G401 (cell line): Measurements from ENCODE around the gene MOV10. TPM values are rescaled to one million over a fixed set of nuclear protein-coding genes. Genes with fewer than 3 reads are reported as not detected.
A peak's percentile ranks its signal among the peaks of the same experiment; 100 is the strongest.

Experiments used
- DNase-seq: peaks from one replicate; pipeline ENCODE4 v3.0.0-alpha.2; 2015; ENCODE audit warnings: low spot score
- in situ Hi-C: cut with HindIII; loops from 2 replicates; pipeline ENCODE4 v1.10.0; 2016; ENCODE audit warnings: low sequenced_read_pairs, mixed read lengths
- total RNA-seq: library from RNA; depleted of rRNA; stranded (reverse); fragments of >200 nt; shearing (Covaris generic); gene quantifications from 2 replicates; pipeline ENCODE4 v1.2.3, GENCODE V29; 2014

The MOV10 gene
- total RNA-seq, 1 experiment from 2014 or later = 61.1 TPM

DNA sequence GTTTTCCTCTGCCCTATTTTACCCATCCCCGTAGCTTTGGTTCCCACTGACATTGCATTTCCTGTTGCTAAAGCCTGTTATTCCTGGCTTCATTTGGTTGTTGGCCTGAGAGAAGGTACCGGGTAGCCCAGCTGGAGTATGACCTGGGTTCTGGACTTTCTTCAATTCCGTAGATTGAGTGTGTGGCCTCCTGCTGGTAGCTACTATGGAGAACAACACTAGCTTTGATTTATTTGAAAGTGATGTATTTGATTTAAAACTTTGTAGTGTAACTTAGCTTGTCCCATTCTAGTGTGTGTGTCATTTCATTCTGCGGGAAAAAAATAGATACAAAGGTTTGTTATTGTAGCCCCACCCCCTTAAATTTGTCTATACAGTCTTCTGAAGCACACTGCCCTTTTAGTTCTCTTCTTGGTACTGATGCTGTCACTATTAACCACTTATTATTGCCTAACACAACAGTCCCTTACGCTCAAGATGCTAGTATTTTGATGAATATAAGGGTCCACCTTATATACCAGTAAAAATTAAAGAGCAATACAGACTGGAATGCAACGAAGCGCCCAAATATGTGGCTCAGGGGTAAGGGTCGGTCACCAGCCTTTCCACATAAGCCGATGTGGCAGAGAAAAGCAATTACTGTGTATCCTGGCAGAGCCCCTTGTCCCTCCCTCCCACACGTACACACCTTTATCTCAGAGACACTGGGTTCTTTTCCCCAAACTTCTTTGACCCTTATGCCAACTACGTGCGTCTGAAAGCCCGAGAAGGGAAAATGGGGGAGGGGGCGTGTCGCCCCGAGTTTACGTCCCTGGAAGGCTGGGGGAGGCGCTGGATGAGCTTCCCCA lies 643 bp upstream of the MOV10 start:
- in situ Hi-C loops = no loop called here
- DNase-seq = peak; percentile 15

DNA sequence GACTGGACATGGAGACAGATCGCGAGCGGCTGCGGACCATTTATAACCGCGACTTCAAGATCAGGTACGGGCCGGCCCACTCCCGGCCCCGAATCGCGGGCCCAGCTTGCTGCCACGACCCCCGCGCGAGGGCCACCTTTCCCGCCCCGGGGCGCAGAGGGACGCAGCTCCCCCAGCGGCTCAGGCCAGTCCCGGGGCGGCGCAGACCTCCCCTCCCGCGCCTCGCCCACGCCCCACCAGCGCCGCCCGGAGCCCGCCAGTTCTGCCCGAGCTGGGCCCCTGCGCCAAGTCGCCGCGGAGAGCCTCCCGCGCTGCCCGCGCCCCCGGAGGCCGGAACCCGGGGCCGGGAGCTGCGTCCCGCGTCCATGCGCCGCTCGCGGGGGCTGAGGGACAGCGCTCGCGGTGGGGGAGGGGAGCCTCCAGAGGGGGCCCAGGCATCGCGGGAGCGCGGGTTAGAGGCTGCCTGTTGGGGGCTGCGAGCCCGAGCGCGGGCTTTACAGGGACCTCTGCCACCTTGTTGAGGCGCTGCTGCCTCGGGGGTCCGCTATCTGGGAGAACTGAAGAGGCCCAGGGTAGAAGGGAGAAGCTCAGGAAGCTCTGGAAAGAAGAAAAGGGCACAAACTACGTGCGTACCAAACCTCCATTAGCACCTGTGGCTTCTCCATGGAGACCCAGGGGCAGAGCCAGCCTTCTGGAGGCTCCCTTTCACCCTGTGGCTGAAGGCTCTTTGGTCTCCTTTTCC lies 698 bp downstream of the MOV10 start:
- in situ Hi-C loops = no loop called here
- DNase-seq = no peak

DNA sequence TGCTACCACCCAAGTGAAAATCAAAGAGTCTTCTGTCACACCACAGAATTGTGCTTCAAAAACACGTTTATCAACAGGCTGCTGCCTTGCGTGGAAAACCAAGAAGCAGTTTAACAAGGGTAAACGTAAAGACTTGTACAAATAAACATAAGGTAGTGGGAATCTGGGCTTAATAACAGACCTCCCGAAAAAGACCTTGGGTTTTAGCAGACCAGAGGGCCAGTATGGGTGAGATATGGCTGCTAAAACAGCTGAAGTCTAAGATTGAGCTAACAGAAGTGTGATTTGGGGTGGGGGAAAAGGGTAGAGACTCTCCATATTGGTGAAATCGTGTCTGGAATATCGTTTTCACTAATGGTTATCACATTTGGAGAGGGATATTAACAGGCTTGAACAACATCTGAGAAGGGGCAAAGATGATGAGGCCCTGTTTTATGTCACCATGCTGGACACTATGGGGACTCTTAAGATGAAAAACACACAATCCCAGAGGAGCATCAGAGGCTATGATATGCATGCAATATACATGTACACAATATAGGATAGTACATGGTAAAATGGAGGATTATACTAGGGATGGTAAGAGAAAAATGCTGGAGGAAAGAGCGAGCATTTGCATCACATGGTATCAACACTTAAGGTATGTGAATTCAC lies 1.4 kb downstream of the MOV10 start:
- no peak for DNase-seq
- in situ Hi-C loops = no loop called here

DNA sequence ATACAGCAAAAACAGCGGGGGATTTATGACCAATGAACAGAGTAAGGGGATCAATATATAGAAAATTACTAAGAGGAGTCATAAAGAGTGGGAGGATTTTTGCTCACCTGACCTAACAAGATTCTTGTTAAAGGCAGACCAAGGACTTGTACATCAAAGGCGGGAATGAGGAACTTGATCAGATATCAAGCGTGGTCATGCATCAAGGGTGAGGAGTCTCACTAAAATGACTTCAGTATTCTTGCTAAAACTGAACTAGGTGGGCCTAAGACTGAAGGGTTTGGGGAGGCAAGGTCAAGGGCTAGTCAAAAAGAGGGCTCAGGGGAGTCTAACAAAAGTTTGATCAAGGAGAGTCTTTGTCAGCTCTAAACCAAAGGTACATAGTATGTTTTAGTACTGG lies 2.1 kb downstream of the MOV10 start:
- in situ Hi-C loops = no loop called here
- DNase-seq = no peak

DNA sequence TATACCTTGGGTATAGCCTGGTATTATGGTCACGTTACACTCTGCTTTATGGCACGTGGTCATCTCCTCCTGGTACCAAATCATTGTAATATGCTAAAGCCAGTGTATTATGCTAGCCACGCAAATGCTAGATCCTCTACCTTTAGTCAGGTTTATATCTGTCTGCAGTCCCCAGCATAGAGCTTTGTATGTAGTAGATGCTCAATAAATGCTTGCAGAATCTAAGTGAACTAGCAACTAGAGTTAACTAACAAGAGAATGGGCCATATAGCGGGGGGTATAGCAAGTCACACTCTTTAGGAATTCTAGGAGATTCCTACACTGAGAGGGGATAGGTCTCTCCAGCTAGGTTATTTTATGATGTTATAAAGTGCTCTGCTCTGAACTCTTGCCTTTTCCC lies 3.0 kb downstream of the MOV10 start:
- DNase-seq = no peak
- in situ Hi-C loops = no loop called here

DNA sequence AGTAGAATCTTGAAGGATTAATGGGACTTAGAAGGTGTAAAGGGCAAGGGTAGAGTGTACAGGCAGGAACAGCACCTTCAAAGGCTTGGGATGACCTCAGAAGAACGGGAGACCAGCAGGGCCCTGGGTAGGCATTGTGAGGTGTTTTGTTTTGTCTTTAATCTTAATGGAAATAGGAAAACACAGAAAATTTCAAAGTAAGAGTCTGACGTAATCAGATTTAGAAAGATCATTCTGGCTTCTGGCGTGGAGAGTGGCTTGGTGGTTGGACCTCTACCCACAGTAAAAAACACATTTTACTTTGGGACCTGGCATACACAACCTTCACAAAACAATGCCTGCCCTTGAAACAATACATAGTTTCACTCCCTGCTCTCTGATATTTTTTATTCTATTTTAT lies 4.1 kb downstream of the MOV10 start:
- no peak for DNase-seq
- in situ Hi-C loops = no loop called here

DNA sequence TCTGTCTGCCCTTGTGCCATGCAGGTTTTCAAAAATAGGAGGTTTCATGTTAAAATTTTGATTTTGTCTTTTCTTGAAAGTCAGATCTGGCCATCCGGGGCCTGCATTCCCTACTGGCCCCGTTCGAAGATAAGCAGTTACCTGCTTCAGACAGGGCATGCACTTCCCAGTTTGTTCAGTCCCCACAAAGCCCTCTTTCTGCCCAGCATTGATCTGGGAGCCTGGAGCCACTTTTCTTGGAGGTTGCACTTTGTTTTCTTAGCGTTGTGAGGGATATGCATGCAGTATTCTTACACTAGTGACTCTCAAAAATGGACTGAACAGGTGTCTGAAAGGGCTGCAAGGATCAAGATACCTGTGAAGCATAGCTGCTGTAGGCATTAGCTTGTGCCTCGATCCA lies 11.5 kb downstream of the MOV10 start:
- in situ Hi-C loops = no loop called here
- no peak for DNase-seq

DNA sequence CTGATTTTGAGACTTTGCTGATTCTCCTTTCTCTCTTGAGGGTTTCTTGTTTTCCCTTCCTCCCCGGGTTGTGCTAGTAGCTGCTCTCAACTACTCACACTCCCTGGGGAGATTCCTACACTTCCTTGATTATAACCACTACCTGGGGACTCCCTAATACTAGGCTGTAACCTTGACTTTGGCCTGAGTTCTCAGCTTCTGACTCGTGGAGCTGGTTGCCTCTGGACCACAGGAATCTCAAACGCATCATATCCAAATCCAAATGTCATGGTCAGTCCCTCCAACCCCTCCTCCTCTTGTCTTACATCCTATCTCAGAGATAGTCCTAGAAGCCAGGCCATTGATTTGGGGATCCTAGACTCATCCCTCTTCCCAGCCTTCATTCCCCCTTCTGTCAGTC lies 12.0 kb downstream of the MOV10 start:
- no peak for DNase-seq
- in situ Hi-C loops = no loop called here

DNA sequence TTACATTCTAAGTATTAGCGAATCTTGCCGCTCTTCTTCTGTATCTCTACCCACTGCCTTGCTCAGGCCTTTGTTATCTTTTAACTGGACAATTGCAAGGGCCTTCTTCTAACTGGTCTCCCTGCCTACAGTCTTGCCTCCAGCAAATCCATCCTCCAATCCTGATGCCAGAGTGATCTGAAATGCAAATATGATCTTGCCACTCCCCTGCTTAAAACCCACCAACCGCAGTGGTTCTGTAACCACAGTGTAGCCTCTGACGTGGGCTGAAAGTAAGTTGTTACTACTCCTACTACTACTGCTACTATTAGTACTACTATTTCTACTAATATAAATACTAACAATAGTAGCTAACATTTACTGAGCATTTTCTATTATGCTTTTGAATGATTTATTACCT lies 12.4 kb downstream of the MOV10 start:
- in situ Hi-C loops = no loop called here
- no peak for DNase-seq

DNA sequence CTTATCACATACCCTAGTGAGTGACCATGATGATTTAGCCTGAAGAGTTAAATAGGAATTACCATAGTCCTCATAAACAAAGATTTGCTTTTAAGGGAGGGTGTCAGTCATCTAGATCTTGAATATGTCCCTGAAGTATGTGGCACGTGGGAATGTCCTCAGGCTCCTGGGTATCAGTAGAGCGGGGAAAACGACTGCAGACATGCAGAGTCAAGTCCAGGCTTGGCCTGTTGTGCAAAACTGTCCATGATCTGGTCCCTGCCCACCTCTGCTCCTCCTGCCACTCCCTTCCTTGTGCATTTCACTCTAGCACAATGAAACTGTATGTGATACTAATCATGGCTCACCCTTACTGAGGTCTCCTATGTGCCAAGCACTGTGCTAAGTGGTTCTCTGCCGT lies 12.9 kb downstream of the MOV10 start:
- in situ Hi-C loops = no loop called here
- DNase-seq = no peak

DNA sequence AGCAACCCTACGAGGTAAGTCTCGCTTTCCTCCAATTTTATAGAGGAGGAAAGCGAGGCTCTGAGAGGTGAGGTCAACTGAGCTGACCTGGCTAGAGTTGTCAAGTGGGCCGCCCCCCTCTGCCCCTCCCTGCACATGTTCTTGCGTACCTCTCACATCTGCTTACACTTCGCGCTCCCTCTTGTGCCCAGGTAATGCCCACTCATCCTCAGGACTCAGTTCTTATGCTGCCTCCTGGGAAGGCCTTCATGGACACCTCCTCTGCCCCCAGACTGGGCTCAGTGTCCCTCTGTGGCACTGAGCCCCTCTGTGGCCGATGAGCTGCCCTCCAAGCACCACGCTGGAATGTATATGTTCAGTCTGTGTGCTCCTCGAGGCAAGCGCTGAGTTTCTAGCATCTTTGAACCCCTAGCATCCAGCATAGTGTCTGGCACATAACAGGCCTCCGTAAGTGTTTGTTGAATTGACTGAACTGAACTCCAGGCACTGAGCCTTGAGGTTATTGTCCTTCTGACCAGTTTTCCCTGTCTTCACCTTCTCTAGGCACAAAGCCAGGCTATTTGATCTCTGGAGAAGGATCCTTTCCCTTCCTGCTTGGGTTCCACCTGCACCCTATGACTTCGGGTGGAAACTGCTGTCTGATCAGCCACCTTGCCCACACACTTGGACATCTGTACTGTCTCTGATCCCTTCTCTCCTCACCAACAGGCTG lies 13.5 kb downstream of the MOV10 start:
- no peak for DNase-seq
- in situ Hi-C loops = no loop called here

DNA sequence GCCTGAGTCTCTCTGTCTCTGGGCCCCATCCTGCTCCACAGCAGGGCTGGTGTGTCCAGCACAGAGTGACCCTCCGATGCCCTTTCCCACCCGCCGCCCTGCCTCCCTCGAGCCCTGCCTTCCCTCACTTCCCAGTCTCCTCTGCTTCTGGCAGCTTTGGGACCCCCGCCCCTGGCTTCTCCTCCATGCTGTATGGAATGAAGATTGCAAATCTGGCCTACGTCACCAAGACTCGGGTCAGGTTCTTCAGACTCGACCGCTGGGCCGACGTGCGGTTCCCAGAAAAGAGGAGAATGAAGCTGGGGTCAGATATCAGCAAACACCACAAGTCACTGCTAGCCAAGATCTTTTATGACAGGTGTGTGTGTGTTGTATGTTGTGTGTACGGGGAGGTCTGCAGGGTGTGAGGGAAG lies 14.3 kb downstream of the MOV10 start:
- no peak for DNase-seq
- in situ Hi-C loops = no loop called here

DNA sequence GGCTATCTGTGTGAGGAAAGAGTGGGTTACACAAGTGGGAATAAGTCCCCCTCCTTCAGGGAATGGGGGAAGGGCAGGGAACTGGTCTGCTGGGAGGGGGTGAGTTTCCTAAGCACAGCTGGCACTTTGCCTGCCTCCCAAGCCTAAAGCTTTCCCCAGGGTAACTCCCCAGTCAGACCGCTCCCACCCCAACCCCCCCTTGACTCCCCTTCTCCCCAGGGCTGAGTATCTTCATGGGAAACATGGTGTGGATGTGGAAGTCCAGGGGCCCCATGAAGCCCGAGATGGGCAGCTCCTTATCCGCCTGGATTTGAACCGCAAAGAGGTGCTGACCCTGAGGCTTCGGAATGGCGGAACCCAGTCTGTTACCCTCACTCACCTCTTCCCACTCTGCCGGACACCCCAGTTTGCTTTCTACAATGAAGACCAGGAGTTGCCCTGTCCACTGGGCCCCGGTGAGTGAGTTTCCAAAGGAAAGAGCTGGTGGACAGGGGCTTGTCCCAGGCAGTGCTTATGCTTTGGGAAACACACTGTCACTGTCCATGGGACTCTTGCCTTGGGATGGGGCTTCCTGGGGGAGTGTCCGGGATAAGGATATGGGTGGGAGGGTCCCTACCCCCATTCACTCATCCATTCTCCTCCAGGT lies 14.9 kb downstream of the MOV10 start:
- in situ Hi-C loops = no loop called here
- no peak for DNase-seq

DNA sequence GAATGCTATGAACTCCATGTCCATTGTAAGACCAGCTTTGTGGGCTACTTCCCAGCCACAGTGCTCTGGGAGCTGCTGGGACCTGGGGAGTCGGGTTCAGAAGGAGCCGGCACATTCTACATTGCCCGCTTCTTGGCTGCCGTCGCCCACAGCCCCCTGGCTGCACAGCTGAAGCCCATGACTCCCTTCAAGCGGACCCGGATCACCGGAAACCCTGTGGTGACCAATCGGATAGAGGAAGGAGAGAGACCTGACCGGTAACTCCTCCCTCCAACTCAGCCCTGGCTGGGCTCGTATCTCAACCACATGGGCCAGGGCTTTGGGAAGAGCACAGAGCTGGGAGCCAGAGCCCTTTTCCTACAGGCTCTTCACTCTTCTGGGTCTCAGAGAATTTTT lies 15.4 kb downstream of the MOV10 start:
- in situ Hi-C loops = no loop called here
- DNase-seq = no peak

DNA sequence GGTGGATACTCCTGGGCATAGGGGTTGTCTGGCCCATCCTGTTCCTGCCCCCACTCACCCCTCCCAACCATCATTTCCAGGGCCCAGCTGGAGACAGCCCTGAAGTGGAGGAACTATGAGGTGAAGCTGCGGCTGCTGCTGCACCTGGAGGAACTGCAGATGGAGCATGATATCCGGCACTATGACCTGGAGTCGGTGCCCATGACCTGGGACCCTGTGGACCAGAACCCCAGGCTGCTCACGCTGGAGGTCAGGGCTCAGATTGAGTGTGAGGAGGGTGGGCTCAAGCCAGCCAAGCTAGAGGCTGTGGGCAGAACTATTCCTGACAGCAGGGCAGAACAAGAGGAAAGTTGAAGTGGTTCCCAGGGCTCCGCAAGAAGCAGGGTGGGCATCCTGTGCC lies 18.2 kb downstream of the MOV10 start:
- in situ Hi-C loops = no loop called here
- no peak for DNase-seq

DNA sequence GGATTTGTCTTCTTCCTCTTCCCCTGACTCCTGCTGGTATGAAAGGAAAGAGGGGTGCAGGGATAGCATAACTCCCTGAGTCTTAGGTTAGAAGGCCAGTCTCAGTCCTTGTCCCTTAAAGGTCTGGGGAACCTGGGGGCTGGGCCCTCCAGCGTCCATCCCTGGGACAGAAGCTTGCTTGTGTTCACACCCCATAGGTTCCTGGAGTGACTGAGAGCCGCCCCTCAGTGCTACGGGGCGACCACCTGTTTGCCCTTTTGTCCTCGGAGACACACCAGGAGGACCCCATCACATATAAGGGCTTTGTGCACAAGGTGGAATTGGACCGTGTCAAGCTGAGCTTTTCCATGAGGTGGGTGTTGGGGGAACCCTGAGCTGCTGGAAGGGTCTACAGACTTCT lies 19.4 kb downstream of the MOV10 start:
- no peak for DNase-seq
- in situ Hi-C loops = no loop called here

DNA sequence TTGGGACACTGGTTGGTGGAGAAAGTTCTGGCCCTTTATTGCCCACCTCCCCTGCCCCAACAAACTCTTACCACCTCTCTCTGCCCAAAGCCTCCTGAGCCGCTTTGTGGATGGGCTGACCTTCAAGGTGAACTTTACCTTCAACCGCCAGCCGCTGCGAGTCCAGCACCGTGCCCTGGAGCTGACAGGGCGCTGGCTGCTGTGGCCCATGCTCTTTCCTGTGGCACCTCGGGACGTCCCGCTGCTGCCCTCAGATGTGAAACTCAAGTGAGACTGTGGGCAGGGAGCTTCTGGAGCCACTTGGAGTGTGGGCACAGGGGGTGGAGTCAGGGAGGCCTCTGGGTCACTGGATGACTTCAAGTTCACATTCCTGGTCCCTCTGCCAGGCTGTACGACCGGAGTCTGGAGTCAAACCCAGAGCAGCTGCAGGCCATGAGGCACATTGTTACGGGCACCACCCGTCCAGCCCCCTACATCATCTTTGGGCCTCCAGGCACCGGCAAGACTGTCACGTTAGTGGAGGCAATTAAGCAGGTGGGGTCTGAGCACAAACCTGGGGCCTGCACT lies 20.0 kb downstream of the MOV10 start:
- DNase-seq = no peak
- in situ Hi-C loops = no loop called here

DNA sequence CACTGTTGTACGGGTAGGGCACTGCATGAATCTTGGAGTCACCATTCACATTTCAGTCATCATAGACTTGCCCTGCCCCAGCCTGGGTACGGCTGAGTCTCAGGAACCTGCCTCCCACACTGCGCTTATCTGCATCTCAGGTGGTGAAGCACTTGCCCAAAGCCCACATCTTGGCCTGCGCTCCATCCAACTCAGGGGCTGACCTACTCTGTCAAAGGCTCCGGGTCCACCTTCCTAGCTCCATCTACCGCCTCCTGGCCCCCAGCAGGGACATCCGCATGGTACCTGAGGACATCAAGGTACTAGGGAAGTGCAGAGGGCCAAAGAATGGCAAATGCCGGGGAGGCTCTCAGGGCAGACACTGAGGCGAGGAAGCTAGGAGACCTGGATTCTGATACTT lies 20.8 kb downstream of the MOV10 start:
- in situ Hi-C loops = no loop called here

More for the DNA sequence above, 20.8 kb downstream of the MOV10 start:
- DNase-seq = no peak
